Hepatocyte (in vitro differentiated cells): Measurements from ENCODE around the gene TRPM3.

ENCODE experiments used
- EZH2phosphoT487 ChIP-seq: fragments of 200-600 bp; sonication (generic); IDR thresholded peaks from one replicate; pipeline ENCODE4 v1.6.1; 2018; ENCODE audit warnings: antibody characterized with exemption, mild to moderate bottlenecking, low read depth, moderate library complexity; ENCODE audit not compliant: unreplicated experiment, severe bottlenecking
- TF ChIP-seq, protein P1 (sequence below): fragments of 200-600 bp; sonication (generic); IDR thresholded peaks from 2 replicates; pipeline ENCODE4 v1.5.1; 2016; ENCODE audit warnings: antibody characterized with exemption, mild to moderate bottlenecking; ENCODE audit not compliant: poor library complexity

DNA sequence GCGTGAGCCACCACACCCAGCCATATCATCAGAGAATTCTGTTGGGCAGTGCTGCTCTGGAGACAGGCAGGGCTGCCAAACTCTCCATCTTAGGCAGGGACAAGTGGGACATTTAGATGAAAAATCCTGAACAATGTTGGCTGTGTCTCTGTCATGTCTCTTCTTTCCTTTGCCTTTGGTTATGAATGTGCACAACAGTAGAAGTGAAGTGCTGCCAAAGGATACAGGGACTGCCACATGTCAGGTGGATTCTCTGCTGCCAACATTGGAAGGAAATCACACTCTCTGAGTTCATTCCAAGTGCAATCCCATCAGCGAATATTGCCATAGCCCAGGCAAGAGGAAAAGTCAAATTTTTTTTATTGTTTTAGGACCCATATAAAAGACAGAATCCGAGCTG lies 348.8 kb downstream of the TRPM3 start:
- TF ChIP-seq EZH2phosphoT487, result no peak
- TF ChIP-seq, protein P1, sequence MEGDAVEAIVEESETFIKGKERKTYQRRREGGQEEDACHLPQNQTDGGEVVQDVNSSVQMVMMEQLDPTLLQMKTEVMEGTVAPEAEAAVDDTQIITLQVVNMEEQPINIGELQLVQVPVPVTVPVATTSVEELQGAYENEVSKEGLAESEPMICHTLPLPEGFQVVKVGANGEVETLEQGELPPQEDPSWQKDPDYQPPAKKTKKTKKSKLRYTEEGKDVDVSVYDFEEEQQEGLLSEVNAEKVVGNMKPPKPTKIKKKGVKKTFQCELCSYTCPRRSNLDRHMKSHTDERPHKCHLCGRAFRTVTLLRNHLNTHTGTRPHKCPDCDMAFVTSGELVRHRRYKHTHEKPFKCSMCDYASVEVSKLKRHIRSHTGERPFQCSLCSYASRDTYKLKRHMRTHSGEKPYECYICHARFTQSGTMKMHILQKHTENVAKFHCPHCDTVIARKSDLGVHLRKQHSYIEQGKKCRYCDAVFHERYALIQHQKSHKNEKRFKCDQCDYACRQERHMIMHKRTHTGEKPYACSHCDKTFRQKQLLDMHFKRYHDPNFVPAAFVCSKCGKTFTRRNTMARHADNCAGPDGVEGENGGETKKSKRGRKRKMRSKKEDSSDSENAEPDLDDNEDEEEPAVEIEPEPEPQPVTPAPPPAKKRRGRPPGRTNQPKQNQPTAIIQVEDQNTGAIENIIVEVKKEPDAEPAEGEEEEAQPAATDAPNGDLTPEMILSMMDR, result no peak
